Suprapubic skin (tissue), 3 donors: ENCODE results near the gene MADD.

Experiments
- CTCF ChIP-seq, 2 donors: fragments of 200-600 bp in 1 of 2; fragments of 450-650 bp in 1 of 2; sonication (generic) in 1 of 2; IDR thresholded peaks; one replicate each; pipeline ENCODE4 v1.5.1; 2016 to 2019; ENCODE audit warnings: antibody characterized with exemption in 2 of 2, mild to moderate bottlenecking in 1 of 2, moderate library complexity in 1 of 2
- EP300 ChIP-seq: sonication (generic); formaldehyde crosslinking; IDR thresholded peaks from one replicate; pipeline ENCODE4 v1.6.1; 2017; ENCODE audit warnings: antibody characterized with exemption

GRCh38 chr11:47375546-47376085, 105.7 kb downstream of the MADD start:
- TF ChIP-seq CTCF (IDR thresholded peaks at IDR 0.05) (no peak), EP300 (no peak)
